ENCODE measurements around the gene ANKRD30A. TPM values are rescaled to one million over a fixed set of nuclear protein-coding genes. Genes with fewer than 3 reads are reported as not detected.

The ANKRD30A gene
- total and polyA plus RNA-seq, 7 donors: not detected

DNA sequence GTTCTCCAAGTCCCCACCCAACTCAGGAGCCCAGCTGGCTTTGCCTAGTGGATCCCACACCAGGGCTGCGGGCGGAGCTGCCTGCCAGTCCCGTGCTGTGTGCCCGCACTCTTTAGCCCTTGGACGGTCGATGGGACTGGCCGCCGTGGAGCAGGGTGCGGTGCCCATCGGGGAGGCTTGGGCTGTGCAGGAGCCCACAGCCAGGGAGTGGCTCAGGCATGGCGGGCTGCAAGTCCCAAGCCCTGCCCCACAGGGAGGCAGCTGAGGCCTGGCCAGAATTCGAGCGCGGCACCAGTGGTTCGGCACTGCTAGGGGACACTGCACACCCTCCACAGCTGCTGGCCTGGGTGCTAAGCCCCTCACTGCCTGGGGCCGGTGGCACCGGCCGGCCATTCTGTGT, 159.7 kb downstream of the ANKRD30A start:
- Histone ChIP-seq H3K4me3 (no peak overlapping the region), H3K27ac (no peak overlapping the region), H3K4me1 (peaks cover 0 to 5% (median 0%) of the 10 kb centered on the region in 4 donors), H3K36me3 (no peaks in the 10 kb centered on the region), H3K9me3 (peaks cover 0 to 18% (median 1%) of the 10 kb centered on the region in 4 donors), H3K27me3 (no peaks in the 10 kb centered on the region)
- intact Hi-C loops (cut with DNase I): no loop called here
- DNase-seq: no peak
- WGBS, 2 donors: 94 to 96% methylated on average over 18 of the region's 18 CpGs
- TF ChIP-seq POLR2A (IDR thresholded peaks at IDR 0.05): no peak
- TF ChIP-seq, protein P1, sequence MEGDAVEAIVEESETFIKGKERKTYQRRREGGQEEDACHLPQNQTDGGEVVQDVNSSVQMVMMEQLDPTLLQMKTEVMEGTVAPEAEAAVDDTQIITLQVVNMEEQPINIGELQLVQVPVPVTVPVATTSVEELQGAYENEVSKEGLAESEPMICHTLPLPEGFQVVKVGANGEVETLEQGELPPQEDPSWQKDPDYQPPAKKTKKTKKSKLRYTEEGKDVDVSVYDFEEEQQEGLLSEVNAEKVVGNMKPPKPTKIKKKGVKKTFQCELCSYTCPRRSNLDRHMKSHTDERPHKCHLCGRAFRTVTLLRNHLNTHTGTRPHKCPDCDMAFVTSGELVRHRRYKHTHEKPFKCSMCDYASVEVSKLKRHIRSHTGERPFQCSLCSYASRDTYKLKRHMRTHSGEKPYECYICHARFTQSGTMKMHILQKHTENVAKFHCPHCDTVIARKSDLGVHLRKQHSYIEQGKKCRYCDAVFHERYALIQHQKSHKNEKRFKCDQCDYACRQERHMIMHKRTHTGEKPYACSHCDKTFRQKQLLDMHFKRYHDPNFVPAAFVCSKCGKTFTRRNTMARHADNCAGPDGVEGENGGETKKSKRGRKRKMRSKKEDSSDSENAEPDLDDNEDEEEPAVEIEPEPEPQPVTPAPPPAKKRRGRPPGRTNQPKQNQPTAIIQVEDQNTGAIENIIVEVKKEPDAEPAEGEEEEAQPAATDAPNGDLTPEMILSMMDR (IDR thresholded peaks at IDR 0.05): no peak
- TF ChIP-seq POLR2AphosphoS5 (IDR thresholded peaks at IDR 0.05): no peak
- TF ChIP-seq EP300 (IDR thresholded peaks at IDR 0.05): no peak

DNA sequence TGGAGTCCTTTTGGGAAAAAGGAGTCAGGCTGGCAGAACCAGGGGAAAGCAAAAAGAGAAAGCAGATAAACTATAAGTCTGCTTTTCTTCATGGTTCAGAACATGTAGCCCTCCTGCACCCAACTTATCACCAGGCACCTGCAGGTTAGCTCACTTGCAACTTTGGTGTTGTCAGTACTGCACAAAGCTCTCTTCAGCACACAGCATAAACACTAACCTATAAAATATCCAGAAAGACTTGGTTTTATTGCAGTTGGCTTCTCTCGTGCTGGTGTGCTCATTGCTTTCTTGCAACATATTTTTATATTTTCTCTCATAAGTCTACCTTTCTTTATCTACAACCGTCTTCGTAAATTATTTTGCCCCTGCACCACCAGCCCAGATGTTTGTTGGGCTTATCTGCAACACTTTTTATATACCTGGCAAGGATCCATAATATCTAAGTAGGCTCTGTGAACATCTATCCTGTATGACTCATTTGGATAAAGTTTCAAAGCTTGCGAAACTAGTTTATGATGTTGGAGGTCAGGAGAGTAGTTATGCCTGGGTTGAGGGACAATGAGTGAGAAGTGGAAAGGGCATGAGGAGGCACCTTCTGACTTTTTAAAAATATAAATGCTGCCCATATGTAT, 164.6 kb downstream of the ANKRD30A start:
- no peaks in the 10 kb centered on the region for H3K27me3 ChIP-seq
- H3K36me3 ChIP-seq: no peaks in the 10 kb centered on the region
- TF ChIP-seq POLR2A (IDR thresholded peaks at IDR 0.05) (no peak), EP300 (IDR thresholded peaks at IDR 0.05) (no peak), POLR2AphosphoS5 (IDR thresholded peaks at IDR 0.05) (no peak)
- TF ChIP-seq, protein P1 (IDR thresholded peaks at IDR 0.05): no peak
- intact Hi-C loops (cut with DNase I): no loop called here
- peaks cover 0 to 10% (median 1%) of the 10 kb centered on the region in 4 donors for H3K9me3 ChIP-seq
- no peak overlapping the region for H3K27ac ChIP-seq
- H3K4me3 ChIP-seq: no peak overlapping the region
- DNase-seq: no peak
- WGBS, 2 donors: 58 to 86% methylated on average over 4 of the region's 4 CpGs
- peaks cover 0 to 9% (median 0%) of the 10 kb centered on the region in 4 donors for H3K4me1 ChIP-seq

DNA sequence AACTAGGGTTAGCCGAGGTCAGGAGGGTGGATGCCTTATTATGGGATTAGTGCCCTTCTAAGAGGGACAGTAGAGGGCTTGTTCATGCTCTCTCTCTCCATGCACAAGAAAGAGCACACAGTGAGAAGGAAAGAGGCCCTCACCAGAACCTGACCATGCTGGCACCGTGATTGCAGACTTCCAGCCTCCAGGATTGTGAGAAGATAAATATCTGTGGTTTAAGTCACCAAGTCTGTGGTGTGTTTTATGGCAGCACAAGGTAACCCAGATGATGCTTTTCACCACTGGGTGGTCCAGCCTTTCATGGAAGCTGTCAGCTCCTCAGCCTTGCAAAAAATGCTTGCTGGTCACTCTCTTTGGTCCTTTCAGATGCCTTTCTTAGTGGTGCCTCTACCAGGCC, 175.9 kb downstream of the ANKRD30A start:
- H3K36me3 ChIP-seq: no peaks in the 10 kb centered on the region
- DNase-seq: no peak
- H3K27me3 ChIP-seq: no peaks in the 10 kb centered on the region
- H3K4me3 ChIP-seq: no peak overlapping the region
- WGBS, 2 donors: 66 to 71% methylated on average over 2 of the region's 2 CpGs
- H3K9me3 ChIP-seq: peaks cover 0 to 5% (median 2%) of the 10 kb centered on the region in 4 donors
- no peak overlapping the region for H3K27ac ChIP-seq
- TF ChIP-seq POLR2AphosphoS5 (IDR thresholded peaks at IDR 0.05): no peak
- no peak for TF ChIP-seq EP300 (IDR thresholded peaks at IDR 0.05)
- TF ChIP-seq, protein P1 (IDR thresholded peaks at IDR 0.05): no peak
- TF ChIP-seq POLR2A (IDR thresholded peaks at IDR 0.05): no peak
- peaks cover 0 to 10% (median 4%) of the 10 kb centered on the region in 4 donors for H3K4me1 ChIP-seq
- intact Hi-C loops (cut with DNase I): no loop called here

DNA sequence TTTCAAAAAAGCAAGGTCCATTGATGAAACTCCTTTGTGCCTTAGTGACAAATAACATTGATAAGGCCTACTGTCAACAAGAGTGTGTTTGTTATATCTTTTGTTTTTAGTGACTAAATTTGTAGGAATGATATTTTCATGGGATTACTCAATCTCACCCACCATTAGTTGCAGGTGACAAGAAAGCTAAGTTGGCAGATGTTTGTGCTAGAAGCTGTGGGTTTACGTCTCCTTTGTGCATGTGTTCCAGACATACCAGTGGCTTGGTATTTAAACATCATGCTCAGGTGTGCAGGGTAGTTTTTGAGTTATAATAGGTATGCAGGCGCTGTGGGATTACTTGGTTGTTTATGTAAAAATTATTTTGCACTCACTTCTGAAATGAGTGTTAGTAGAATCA, 178.6 kb downstream of the ANKRD30A start:
- TF ChIP-seq EP300 (IDR thresholded peaks at IDR 0.05) (no peak), POLR2AphosphoS5 (IDR thresholded peaks at IDR 0.05) (no peak), POLR2A (IDR thresholded peaks at IDR 0.05) (no peak)
- TF ChIP-seq, protein P1 (IDR thresholded peaks at IDR 0.05): no peak
- no peaks in the 10 kb centered on the region for H3K36me3 ChIP-seq
- peaks cover 0 to 5% (median 0%) of the 10 kb centered on the region in 4 donors for H3K9me3 ChIP-seq
- peaks cover 0 to 3% (median under 1%) of the 10 kb centered on the region in 4 donors for H3K4me1 ChIP-seq
- no peak for DNase-seq
- 72 to 73% methylated on average over 2 of the region's 2 CpGs for WGBS, 2 donors
- H3K4me3 ChIP-seq: no peak overlapping the region
- no peaks in the 10 kb centered on the region for H3K27me3 ChIP-seq
- no peak overlapping the region for H3K27ac ChIP-seq
- intact Hi-C loops (cut with DNase I): no loop called here

DNA sequence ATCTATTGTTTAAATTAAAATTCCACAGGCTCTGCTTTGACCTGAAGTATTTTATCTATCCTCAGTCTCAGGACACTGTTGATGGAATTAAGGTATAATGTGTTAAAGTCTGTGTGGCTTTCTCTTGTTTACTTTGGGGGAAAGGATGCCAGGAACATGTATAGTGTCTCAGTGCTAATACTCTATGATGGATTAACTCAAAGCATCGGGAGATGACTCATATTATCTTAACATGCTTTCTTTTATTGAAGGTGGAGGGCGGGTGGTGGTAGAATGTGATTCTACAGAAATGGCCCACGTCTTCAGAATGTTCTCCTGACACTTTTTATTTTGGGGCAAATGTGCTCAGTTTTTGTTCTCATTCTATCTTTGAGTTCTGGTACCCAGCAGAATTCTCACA, 189.0 kb downstream of the ANKRD30A start:
- H3K4me3 ChIP-seq: no peak overlapping the region
- no peak for DNase-seq
- H3K27ac ChIP-seq: no peak overlapping the region
- H3K9me3 ChIP-seq: peaks cover 0 to 5% (median 0%) of the 10 kb centered on the region in 4 donors
- TF ChIP-seq POLR2A (IDR thresholded peaks at IDR 0.05) (no peak), EP300 (IDR thresholded peaks at IDR 0.05) (no peak), POLR2AphosphoS5 (IDR thresholded peaks at IDR 0.05) (no peak)
- TF ChIP-seq, protein P1 (IDR thresholded peaks at IDR 0.05): no peak
- no peaks in the 10 kb centered on the region for H3K27me3 ChIP-seq
- H3K4me1 ChIP-seq: no peaks in the 10 kb centered on the region
- H3K36me3 ChIP-seq: no peaks in the 10 kb centered on the region
- intact Hi-C loops (cut with DNase I): no loop called here
- 58 to 66% methylated on average over 3 of the region's 3 CpGs for WGBS, 2 donors
